Measurements from ENCODE around the gene PIP5K1C.
A peak's percentile ranks its signal among the peaks of the same experiment; 100 is the strongest.
"Not testable (repeated sequence)": the region's sequence is repeated elsewhere in the genome, so short reads cannot be mapped to it uniquely, and the experiment has no call there.

Gene PIP5K1C

DNA sequence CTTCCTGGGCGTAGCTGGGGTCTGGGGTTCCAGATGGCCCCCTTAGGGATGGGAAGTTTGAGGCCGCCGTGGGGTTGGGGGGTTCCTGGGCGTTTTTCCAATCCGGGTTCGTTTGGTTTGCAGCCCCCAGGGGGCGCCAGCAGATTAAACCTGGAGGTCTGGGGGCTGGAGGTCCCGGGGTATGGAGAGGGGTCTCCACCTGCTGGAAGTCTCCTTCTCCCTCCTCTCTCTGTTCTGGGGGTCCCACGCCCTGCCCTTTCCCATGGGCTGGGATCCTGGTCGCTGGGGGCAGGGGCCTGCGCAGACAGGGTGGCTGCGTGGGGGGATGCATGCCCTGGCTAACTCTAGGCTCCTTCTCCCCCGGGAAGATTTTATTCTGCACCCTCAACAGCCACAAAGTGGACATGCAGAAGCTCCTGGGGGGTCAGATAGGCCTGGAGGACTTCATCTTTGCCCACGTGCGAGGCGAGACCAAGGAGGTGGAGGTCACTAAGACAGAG, 114.1 kb downstream of the PIP5K1C start:
- Histone ChIP-seq H2BK15ac (ENCODE audit: low read depth, poor library complexity, severe bottlenecking) (peak overlapping the region; percentile 80), H2BK120ac (ENCODE audit: low read depth, low read length) (no peak overlapping the region), H3K9ac (ENCODE audit: low read length) (no peak overlapping the region), H3K18ac (ENCODE audit: low read depth in 1 of 2, low read length in 2 of 2) (peak overlapping the region in 1 of 2 experiments; percentile 62), H3K4me3 (ENCODE audit: insufficient read depth in 1 of 2, low read depth in 1 of 2, low read length in 2 of 2) (no peak overlapping the region), H3K4me1 (ENCODE audit: control insufficient read depth, insufficient read depth, low read depth, low read length) (peaks cover 10% of the 10 kb centered on the region), H2AFZ (ENCODE audit: low read depth, low read length) (no peak overlapping the region), H3K79me1 (replicated peaks; ENCODE audit: low read length, poor library complexity, severe bottlenecking) (no peaks in the 10 kb centered on the region), H3K27ac (ENCODE audit: low read length, poor library complexity, severe bottlenecking) (no peak overlapping the region), H3K23ac (ENCODE audit: low read length in 2 of 2) (no peak overlapping the region), H4K8ac (ENCODE audit: low read length) (peak overlapping the region; percentile 93), H3K36me3 (ENCODE audit: control insufficient read depth in 1 of 2, insufficient read depth in 2 of 2, low read depth in 1 of 2, low read length in 2 of 2) (no peaks in the 10 kb centered on the region), H2BK5ac (ENCODE audit: low read depth, low read length, poor library complexity, severe bottlenecking) (no peak overlapping the region), H3K9me3 (ENCODE audit: control insufficient read depth, low read length) (no peaks in the 10 kb centered on the region), H3K27me3 (ENCODE audit: control insufficient read depth in 1 of 2, insufficient read depth in 1 of 2, low read length in 2 of 2) (peaks cover 5 to 16% of the 10 kb centered on the region in 2 experiments), H3K4ac (ENCODE audit: low read depth in 1 of 2, low read length in 2 of 2) (no peak overlapping the region), H3K4me2 (ENCODE audit: low read length, poor library complexity, severe bottlenecking) (peak overlapping the region; percentile 80), H2BK12ac (ENCODE audit: low read length in 2 of 2) (no peak overlapping the region), H3K14ac (ENCODE audit: low read length in 2 of 2) (no peak overlapping the region), H2AK5ac (ENCODE audit: low read length, severe bottlenecking) (no peak overlapping the region), H4K91ac (ENCODE audit: low read length) (no peak overlapping the region)
- DNase-seq: no peak
- WGBS: 41% methylated on average over 13 of the region's 16 CpGs

DNA sequence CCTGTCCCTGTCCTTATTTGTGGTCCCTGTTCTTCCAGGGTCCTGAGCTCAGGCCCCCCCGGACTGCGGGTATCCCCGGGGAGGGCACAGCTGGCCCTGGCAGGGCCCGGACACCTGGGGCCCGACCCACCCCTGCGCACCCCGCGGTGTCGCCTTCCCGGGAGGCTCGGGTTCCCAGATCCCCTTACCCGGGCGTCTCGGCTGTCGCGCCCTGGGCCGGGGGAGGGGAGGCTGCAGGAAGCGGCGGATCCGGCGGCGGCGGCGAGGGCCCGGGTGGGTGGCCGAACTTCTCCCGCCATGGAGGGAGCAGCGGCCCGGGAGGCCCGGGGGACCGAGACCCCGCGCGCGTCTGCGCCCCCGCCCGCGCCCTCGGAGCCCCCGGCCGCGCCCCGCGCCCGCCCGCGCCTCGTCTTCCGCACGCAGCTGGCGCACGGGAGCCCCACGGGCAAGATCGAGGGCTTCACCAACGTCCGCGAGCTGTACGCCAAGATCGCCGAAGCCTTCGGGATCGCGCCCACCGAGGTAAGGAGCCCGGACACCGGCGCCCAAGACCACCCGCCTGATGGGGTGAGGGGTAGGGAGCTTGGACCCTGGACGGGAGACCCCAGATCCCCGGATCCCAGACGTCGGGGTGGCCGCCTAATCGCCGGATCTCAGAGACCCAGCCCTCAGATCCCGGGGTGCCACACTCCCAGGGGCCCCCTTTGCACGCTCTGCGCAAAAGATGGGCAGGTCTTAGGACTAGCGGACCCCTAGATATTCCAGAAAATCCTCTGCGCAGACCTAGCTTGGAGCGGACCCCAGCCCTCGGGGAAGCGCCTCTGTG, 114.8 kb downstream of the PIP5K1C start, which contains the start of gene GIPC3:
GIPC3 (plus strand) TSS at position 178 of the 826 bp plus-strand sequence; CDS start at position 298, 120 bp downstream.
- Histone ChIP-seq H3K4me1 (ENCODE audit: control insufficient read depth, insufficient read depth, low read depth, low read length) (peaks cover 10% of the 10 kb centered on the region), H3K23ac (ENCODE audit: low read length in 2 of 2) (no peak within 1 kb of the TSS), H3K36me3 (ENCODE audit: control insufficient read depth in 1 of 2, insufficient read depth in 2 of 2, low read depth in 1 of 2, low read length in 2 of 2) (no peaks in the 10 kb centered on the region), H2BK12ac (ENCODE audit: low read length in 2 of 2) (peak within 1 kb of the TSS in 1 of 2 experiments; percentile 31), H2AK5ac (ENCODE audit: low read length, severe bottlenecking) (no peak within 1 kb of the TSS), H3K18ac (ENCODE audit: low read depth in 1 of 2, low read length in 2 of 2) (peak within 1 kb of the TSS; percentile 68 to 70), H3K9me3 (ENCODE audit: control insufficient read depth, low read length) (no peaks in the 10 kb centered on the region), H3K27me3 (ENCODE audit: control insufficient read depth in 1 of 2, insufficient read depth in 1 of 2, low read length in 2 of 2) (peaks cover 5 to 16% of the 10 kb centered on the region in 2 experiments), H3K27ac (ENCODE audit: low read length, poor library complexity, severe bottlenecking) (no peak within 1 kb of the TSS), H3K14ac (ENCODE audit: low read length in 2 of 2) (no peak within 1 kb of the TSS), H4K8ac (ENCODE audit: low read length) (peak within 1 kb of the TSS; percentile 93), H3K4me3 (ENCODE audit: insufficient read depth in 1 of 2, low read depth in 1 of 2, low read length in 2 of 2) (peak within 1 kb of the TSS; percentile 37 to 41), H3K79me1 (replicated peaks; ENCODE audit: low read length, poor library complexity, severe bottlenecking) (no peaks in the 10 kb centered on the region), H3K4me2 (ENCODE audit: low read length, poor library complexity, severe bottlenecking) (peak within 1 kb of the TSS; percentile 80), H2BK15ac (ENCODE audit: low read depth, poor library complexity, severe bottlenecking) (peak within 1 kb of the TSS; percentile 80), H3K9ac (ENCODE audit: low read length) (no peak within 1 kb of the TSS), H2AFZ (ENCODE audit: low read depth, low read length) (no peak within 1 kb of the TSS), H2BK5ac (ENCODE audit: low read depth, low read length, poor library complexity, severe bottlenecking) (no peak within 1 kb of the TSS), H3K4ac (ENCODE audit: low read depth in 1 of 2, low read length in 2 of 2) (peak within 1 kb of the TSS in 1 of 2 experiments; percentile 50), H2BK120ac (ENCODE audit: low read depth, low read length) (peak within 1 kb of the TSS; percentile 82), H4K91ac (ENCODE audit: low read length) (peak within 1 kb of the TSS; percentile 82)
- no peak for DNase-seq
- 14% methylated on average over 60 of the region's 84 CpGs for WGBS

DNA sequence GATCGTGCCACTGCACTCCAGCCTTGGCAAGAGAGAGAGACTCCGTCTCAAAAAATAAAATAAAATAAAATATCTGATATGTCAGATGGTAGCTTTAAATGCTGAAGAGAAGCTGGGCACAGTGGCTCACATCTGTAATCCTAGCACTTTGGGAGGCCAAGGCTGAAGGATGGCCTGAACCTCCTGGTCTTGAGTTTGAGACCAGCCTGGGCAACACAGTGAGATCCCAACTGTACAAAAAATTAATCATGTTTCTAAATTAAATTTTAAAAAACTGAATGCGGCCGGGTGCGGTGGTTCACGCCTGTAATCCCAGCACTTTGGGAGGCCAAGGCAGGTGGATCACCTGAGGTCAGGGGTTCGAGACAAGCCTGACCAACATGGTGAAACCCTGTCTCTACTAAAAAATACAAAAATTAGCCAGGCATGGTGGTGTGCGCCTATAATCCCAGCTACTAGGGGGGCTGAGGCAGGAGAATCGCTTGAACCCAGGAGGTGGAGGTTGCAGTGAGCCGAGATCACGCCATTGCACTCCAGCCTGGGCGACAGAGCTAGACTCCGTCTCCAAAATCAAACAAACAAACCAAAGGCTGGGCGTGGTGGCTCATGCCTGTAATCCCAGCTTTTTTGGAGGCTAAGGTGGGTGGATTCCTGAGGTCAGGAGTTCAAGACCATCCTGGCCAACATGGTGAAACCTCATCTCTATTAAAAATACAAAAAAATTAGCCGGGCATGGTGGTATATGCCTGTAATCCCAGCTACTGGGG, 116.0 kb downstream of the PIP5K1C start:
- not testable (repeated sequence) for H2AFZ ChIP-seq (ENCODE audit: low read depth, low read length); H3K23ac ChIP-seq (ENCODE audit: low read length in 2 of 2); H2AK5ac ChIP-seq (ENCODE audit: low read length, severe bottlenecking); H3K18ac ChIP-seq (ENCODE audit: low read depth in 1 of 2, low read length in 2 of 2); H3K36me3 ChIP-seq (ENCODE audit: control insufficient read depth in 1 of 2, insufficient read depth in 2 of 2, low read depth in 1 of 2, low read length in 2 of 2); H3K27ac ChIP-seq (ENCODE audit: low read length, poor library complexity, severe bottlenecking); H2BK15ac ChIP-seq (ENCODE audit: low read depth, poor library complexity, severe bottlenecking); H3K9me3 ChIP-seq (ENCODE audit: control insufficient read depth, low read length); DNase-seq; H4K8ac ChIP-seq (ENCODE audit: low read length); H3K4me3 ChIP-seq (ENCODE audit: insufficient read depth in 1 of 2, low read depth in 1 of 2, low read length in 2 of 2); H3K4me2 ChIP-seq (ENCODE audit: low read length, poor library complexity, severe bottlenecking); H3K14ac ChIP-seq (ENCODE audit: low read length in 2 of 2); H3K79me1 ChIP-seq (replicated peaks; ENCODE audit: low read length, poor library complexity, severe bottlenecking); H2BK12ac ChIP-seq (ENCODE audit: low read length in 2 of 2); H3K9ac ChIP-seq (ENCODE audit: low read length); H4K91ac ChIP-seq (ENCODE audit: low read length); H2BK5ac ChIP-seq (ENCODE audit: low read depth, low read length, poor library complexity, severe bottlenecking); H3K4ac ChIP-seq (ENCODE audit: low read depth in 1 of 2, low read length in 2 of 2); H2BK120ac ChIP-seq (ENCODE audit: low read depth, low read length)
- peaks cover 13% of the 10 kb centered on the region for H3K4me1 ChIP-seq (ENCODE audit: control insufficient read depth, insufficient read depth, low read depth, low read length)
- peaks cover 5 to 16% of the 10 kb centered on the region in 2 experiments for H3K27me3 ChIP-seq (ENCODE audit: control insufficient read depth in 1 of 2, insufficient read depth in 1 of 2, low read length in 2 of 2)
- 88% methylated on average over 10 of the region's 15 CpGs for WGBS

DNA sequence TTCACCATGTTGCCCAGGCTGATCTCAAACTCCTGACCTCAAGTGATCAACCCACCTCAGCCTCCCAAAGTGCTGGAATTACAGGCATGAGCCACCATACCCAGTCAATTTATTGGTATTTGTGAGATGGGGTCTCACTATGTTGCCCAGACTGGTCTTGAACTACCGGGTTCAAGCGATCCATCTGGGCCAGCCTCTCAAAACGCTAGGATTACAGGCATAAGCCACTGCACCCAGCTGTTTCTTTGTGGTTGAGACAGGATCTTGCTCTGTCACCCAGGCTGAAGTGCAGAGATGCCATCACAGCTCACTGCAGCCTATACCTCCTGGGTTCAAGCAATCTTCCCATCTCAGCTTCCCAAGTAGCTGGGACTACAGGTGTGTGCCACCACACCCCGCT, 118.5 kb downstream of the PIP5K1C start:
- not testable (repeated sequence) for H3K23ac ChIP-seq (ENCODE audit: low read length in 2 of 2); H3K79me1 ChIP-seq (replicated peaks; ENCODE audit: low read length, poor library complexity, severe bottlenecking); H3K4me3 ChIP-seq (ENCODE audit: insufficient read depth in 1 of 2, low read depth in 1 of 2, low read length in 2 of 2); H3K18ac ChIP-seq (ENCODE audit: low read depth in 1 of 2, low read length in 2 of 2); H3K14ac ChIP-seq (ENCODE audit: low read length in 2 of 2); H4K8ac ChIP-seq (ENCODE audit: low read length); H2BK15ac ChIP-seq (ENCODE audit: low read depth, poor library complexity, severe bottlenecking); H2AK5ac ChIP-seq (ENCODE audit: low read length, severe bottlenecking); H2BK5ac ChIP-seq (ENCODE audit: low read depth, low read length, poor library complexity, severe bottlenecking); H3K9ac ChIP-seq (ENCODE audit: low read length); H2AFZ ChIP-seq (ENCODE audit: low read depth, low read length); H2BK12ac ChIP-seq (ENCODE audit: low read length in 2 of 2); DNase-seq; H2BK120ac ChIP-seq (ENCODE audit: low read depth, low read length); H3K27ac ChIP-seq (ENCODE audit: low read length, poor library complexity, severe bottlenecking); H3K4me2 ChIP-seq (ENCODE audit: low read length, poor library complexity, severe bottlenecking); H3K4ac ChIP-seq (ENCODE audit: low read depth in 1 of 2, low read length in 2 of 2); H3K9me3 ChIP-seq (ENCODE audit: control insufficient read depth, low read length); H4K91ac ChIP-seq (ENCODE audit: low read length)
- Histone ChIP-seq H3K27me3 (ENCODE audit: control insufficient read depth in 1 of 2, insufficient read depth in 1 of 2, low read length in 2 of 2) (peaks cover 5 to 13% of the 10 kb centered on the region in 2 experiments), H3K36me3 (ENCODE audit: control insufficient read depth in 1 of 2, insufficient read depth in 2 of 2, low read depth in 1 of 2, low read length in 2 of 2) (peaks cover 0 to 22% of the 10 kb centered on the region in 2 experiments), H3K4me1 (ENCODE audit: control insufficient read depth, insufficient read depth, low read depth, low read length) (peaks cover 18% of the 10 kb centered on the region)
- WGBS: 74% methylated on average over 4 of the region's 4 CpGs

Measured in mesenchymal stem cell (in vitro differentiated cells and primary cell).